ENCODE measurements around the gene HOXA5.

The HOXA5 gene

DNA sequence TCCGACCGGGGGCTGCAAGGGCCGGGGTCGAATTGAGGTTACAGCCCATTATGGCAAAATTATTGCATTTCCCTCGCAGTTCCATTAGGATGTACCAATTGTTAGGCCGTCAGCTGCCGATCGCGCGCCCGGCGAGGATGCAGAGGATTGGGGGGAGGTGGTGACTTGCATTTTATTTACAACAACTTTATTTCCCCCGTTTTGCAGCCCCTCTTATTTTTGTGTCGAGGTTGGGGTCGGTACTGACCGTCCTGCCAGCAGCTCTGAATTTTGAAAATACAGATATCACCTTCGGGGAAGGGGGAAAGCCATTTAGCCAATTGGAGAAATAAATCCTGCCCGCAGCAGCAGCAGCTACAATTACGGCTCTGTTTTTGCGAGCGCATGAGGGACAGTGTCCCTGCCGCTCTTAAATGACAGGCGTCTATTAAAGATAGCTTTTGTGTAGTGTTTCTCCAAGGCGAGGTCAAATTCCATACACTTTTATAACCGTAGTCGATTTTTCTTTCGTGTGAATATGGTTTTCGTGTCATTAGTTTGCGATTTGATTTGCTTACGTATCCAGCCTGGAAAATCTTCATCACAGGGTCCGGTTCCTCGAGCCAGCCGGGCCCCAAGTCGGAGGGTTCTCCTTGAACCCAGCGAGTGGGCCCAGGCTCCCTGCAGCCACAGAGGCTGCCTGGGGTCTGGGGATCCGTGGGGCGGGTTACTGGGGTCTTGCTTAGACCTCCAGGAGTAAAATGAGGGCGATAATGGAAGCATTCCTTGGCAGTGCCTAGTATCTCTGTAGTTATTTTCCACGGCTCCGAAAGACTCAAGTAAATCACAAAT, 684 bp upstream of the HOXA5 start:
- DNase-seq (ENCODE audit: low spot score), result no peak
- in situ Hi-C loops (cut with MboI; ENCODE audit: low pct_unique_long_range_greater_than_20kb, low sequenced_read_pairs, unreplicated experiment), result no loop called here
- TF ChIP-seq, protein P1, sequence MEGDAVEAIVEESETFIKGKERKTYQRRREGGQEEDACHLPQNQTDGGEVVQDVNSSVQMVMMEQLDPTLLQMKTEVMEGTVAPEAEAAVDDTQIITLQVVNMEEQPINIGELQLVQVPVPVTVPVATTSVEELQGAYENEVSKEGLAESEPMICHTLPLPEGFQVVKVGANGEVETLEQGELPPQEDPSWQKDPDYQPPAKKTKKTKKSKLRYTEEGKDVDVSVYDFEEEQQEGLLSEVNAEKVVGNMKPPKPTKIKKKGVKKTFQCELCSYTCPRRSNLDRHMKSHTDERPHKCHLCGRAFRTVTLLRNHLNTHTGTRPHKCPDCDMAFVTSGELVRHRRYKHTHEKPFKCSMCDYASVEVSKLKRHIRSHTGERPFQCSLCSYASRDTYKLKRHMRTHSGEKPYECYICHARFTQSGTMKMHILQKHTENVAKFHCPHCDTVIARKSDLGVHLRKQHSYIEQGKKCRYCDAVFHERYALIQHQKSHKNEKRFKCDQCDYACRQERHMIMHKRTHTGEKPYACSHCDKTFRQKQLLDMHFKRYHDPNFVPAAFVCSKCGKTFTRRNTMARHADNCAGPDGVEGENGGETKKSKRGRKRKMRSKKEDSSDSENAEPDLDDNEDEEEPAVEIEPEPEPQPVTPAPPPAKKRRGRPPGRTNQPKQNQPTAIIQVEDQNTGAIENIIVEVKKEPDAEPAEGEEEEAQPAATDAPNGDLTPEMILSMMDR (IDR thresholded peaks at IDR 0.05; ENCODE audit: extremely low read depth, insufficient read depth, missing control alignments), result no peak

DNA sequence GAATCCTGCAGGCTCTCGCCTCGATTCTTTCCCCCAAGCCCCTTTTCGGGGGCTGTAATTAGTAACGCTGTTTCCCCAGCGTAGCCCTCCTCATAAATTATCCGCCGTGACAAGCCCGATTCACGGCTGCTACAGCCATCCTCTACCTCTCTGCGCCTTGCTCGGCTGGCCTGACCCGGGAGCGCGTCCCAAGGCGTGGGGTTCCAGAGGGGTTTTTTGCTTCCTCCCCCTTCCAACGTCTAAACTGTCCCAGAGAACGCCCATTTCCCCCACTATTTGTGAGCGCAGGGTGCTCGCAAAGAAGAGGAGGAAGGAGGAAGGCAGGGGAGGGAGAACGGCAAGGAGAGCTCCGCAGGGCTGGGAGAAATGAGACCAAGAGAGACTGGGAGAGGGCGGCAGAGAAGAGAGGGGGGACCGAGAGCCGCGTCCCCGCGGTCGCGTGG, 880 bp downstream of the HOXA5 start:
- DNase-seq (ENCODE audit: low spot score), result no peak
- in situ Hi-C loops (cut with MboI; ENCODE audit: low pct_unique_long_range_greater_than_20kb, low sequenced_read_pairs, unreplicated experiment), result no loop called here
- TF ChIP-seq, protein P1 (IDR thresholded peaks at IDR 0.05; ENCODE audit: extremely low read depth, insufficient read depth, missing control alignments), result no peak

DNA sequence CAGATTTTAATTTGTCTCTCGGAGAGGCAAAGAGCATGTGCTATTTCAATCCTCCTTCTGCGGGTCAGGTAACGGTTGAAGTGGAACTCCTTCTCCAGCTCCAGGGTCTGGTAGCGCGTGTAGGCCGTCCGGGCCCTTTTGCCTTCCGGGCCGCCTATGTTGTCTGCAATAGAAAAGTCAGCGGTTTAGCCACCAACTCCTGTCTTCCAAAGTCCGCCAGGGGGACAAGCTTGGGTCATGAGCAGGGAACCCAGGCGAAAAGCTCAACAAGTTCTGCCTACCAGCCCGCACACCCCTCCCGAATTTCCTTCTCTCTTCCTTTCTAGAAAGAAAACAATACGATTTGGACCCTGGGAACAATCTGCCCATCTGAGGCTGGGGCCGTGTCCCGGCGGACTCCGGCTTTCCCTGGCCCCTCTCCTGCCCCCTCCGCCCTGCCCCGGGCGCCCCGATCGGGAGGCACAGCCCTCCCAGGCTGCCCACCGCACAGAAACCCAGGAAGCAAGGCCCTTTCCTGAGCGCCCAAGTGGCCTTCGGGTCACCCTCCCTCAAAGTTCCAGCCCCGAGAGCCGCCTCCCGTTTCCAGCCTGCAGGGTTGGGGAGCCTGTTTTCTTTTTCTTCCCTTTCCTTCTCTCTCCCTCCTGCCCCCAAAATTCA, 1.4 kb downstream of the HOXA5 start:
- in situ Hi-C loops (cut with MboI; ENCODE audit: low pct_unique_long_range_greater_than_20kb, low sequenced_read_pairs, unreplicated experiment), result no loop called here
- no peak for DNase-seq (ENCODE audit: low spot score)
- TF ChIP-seq, protein P1 (IDR thresholded peaks at IDR 0.05; ENCODE audit: extremely low read depth, insufficient read depth, missing control alignments), result no peak

- TF ChIP-seq, protein P1 (IDR thresholded peaks at IDR 0.05; ENCODE audit: extremely low read depth, insufficient read depth, missing control alignments), result no peak
- in situ Hi-C loops (cut with MboI; ENCODE audit: low pct_unique_long_range_greater_than_20kb, low sequenced_read_pairs, unreplicated experiment), result no loop called here
- no peak for DNase-seq (ENCODE audit: low spot score)
Observed at GRCh38 chr7:27141137-27141922, 2.2 kb downstream of the HOXA5 start.

DNA sequence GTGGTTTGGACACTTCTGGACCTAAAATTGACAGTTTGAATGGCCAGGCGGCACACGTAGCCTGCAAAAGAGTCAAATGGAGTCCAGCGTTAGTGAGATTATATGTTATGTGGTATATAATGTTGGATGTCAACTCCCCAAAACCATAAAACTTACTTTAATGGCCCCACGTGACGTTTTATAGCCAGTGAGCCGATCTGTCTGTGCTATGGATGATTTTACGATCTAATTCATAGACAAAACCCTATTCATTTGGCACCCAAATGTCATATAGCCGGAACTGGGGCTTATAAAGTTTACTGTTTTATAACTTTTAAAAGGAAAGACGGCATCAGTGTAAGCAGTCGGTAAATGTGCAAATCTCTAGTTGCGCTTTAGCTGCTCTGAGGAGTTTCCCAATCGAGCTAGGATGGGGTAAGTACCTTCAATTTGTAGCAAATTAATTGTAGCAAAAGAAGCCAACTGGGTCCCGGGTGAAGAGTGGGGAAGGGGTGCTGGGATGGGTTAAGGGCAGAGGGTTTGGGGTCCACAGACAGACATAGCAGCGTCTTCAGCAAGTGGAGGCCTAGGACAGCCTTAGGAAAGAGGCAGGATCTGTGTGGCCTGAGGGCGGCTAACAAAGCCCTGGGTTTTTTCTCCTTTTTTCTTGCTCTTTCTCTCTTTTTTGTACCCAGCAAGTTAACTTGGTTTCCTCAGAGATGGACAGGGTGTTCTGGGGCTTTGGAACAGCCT, 3.2 kb downstream of the HOXA5 start:
- in situ Hi-C loops (cut with MboI; ENCODE audit: low pct_unique_long_range_greater_than_20kb, low sequenced_read_pairs, unreplicated experiment), result no loop called here

More for the DNA sequence above, 3.2 kb downstream of the HOXA5 start:
- no peak for DNase-seq (ENCODE audit: low spot score)
- TF ChIP-seq, protein P1 (IDR thresholded peaks at IDR 0.05; ENCODE audit: extremely low read depth, insufficient read depth, missing control alignments), result no peak
